HFFc6 (cell line): ENCODE data around the gene UBE2L3. TPM values are rescaled to one million over a fixed set of nuclear protein-coding genes. Genes with fewer than 3 reads are reported as not detected.
"Not testable (repeated sequence)": the region's sequence is repeated elsewhere in the genome, so short reads cannot be mapped to it uniquely, and the experiment has no call there.

Source experiments
- DNase-seq: peaks from one replicate; pipeline ENCODE4 v3.0.0-alpha.2; 2018
- H3K27ac Mint-ChIP-seq: 2 replicates; pipeline ENCODE4 v1.8.0; 2020; ENCODE audit warnings: mild to moderate bottlenecking, mixed read lengths
- H3K27me3 Mint-ChIP-seq: 2 replicates; pipeline ENCODE4 v1.8.0; 2021; ENCODE audit warnings: mild to moderate bottlenecking, moderate library complexity, mixed read lengths; ENCODE audit not compliant: insufficient read depth
- H3K36me3 Mint-ChIP-seq: 2 replicates; pipeline ENCODE4 v1.8.0; 2021; ENCODE audit warnings: low read depth, mixed read lengths
- H3K4me1 Mint-ChIP-seq: 2 replicates; pipeline ENCODE4 v1.8.0; 2020; ENCODE audit warnings: low read depth, mixed read lengths
- H3K4me3 Mint-ChIP-seq: 2 replicates; pipeline ENCODE4 v1.8.0; 2020; ENCODE audit warnings: mild to moderate bottlenecking, moderate library complexity, mixed read lengths
- H3K9me3 Mint-ChIP-seq: 2 replicates; pipeline ENCODE4 v1.8.0; 2020; ENCODE audit warnings: mild to moderate bottlenecking, mixed read lengths
- CTCF ChIP-seq: fragments of 200-600 bp; sonication (generic); IDR thresholded peaks from 2 replicates; pipeline ENCODE4 v1.5.0; 2021; ENCODE audit warnings: antibody characterized with exemption, mild to moderate bottlenecking
- total RNA-seq, 6 experiments: library from RNA; stranded (reverse); fragmentation: NEBNext Ultra II Directional; extraction: Animal tissue kit (Norgen Biotek cat#: 25700); gene quantifications; 2 replicates in 1 of 6; 3 replicates in 5 of 6; pipeline ENCODE4 v1.2.3, GENCODE V29; 2021

The UBE2L3 gene
- total RNA-seq, 6 experiments from 2014 or later, result 82.7 to 93.3 (median 88.7) TPM

GRCh38 chr22:21559345-21560125 is 8.0 kb upstream of the UBE2L3 start:
- peak; percentile 1 for DNase-seq
- not testable (repeated sequence) for H3K36me3 Mint-ChIP-seq, H3K4me3 Mint-ChIP-seq, H3K9me3 Mint-ChIP-seq, H3K27ac Mint-ChIP-seq, H3K4me1 Mint-ChIP-seq, H3K27me3 Mint-ChIP-seq

DNA sequence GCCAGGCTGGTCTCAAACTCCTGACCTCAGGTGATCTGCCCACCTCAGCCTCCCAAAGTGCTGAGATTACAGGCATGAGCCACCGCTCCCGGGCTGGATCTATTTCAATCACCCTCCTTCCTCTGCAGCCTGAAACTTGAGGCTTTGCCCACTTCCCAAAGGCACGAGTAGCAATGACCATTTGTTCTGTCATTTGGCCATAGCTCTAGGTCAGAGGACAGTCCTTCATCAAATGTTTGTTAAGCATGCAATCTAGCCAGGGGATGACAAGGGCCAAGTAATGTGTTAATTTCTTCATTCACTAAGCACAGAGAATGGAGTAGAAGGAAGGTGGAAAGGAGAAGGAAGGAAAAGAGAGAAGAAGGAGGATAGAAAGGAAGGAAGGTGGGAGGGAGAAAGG is 6.9 kb upstream of the UBE2L3 start:
- not testable (repeated sequence) for H3K4me3 Mint-ChIP-seq, H3K9me3 Mint-ChIP-seq, H3K27me3 Mint-ChIP-seq, DNase-seq, H3K27ac Mint-ChIP-seq, H3K36me3 Mint-ChIP-seq, H3K4me1 Mint-ChIP-seq

- Mint-ChIP-seq H3K36me3 (peaks cover 7% of the 10 kb centered on the region; the same call in 1 of the 2 replicates), H3K27ac (no peak overlapping the region; the same call in 1 of the 2 replicates), H3K4me1 (peaks cover 4% of the 10 kb centered on the region), H3K4me3 (no peak overlapping the region), H3K27me3 (no peaks in the 10 kb centered on the region; the same call in 1 of the 2 replicates), H3K9me3 (no peaks in the 10 kb centered on the region)
- DNase-seq, result no peak
- TF ChIP-seq CTCF, result no peak
These were observed 3.6 kb upstream of the UBE2L3 start for GRCh38 chr22:21563912-21564311.

- no peak overlapping the region; the same call in 1 of the 2 replicates for H3K27ac Mint-ChIP-seq
- DNase-seq, result no peak
- no peak overlapping the region for H3K4me3 Mint-ChIP-seq
- H3K36me3 Mint-ChIP-seq, result peaks cover 11% of the 10 kb centered on the region; the same call in 1 of the 2 replicates
- H3K9me3 Mint-ChIP-seq, result no peaks in the 10 kb centered on the region
- peaks cover 9% of the 10 kb centered on the region for H3K4me1 Mint-ChIP-seq
- no peak for TF ChIP-seq CTCF
- H3K27me3 Mint-ChIP-seq, result no peaks in the 10 kb centered on the region; the same call in 1 of the 2 replicates
These were observed 3.1 kb upstream of the UBE2L3 start for GRCh38 chr22:21564411-21564810.

- H3K4me1 Mint-ChIP-seq, result peaks cover 46% of the 10 kb centered on the region
- TF ChIP-seq CTCF, result no peak
- H3K4me3 Mint-ChIP-seq, result peak overlapping the region; percentile 97
- H3K27ac Mint-ChIP-seq, result peak overlapping the region; percentile 96
- H3K36me3 Mint-ChIP-seq, result peaks cover 30% of the 10 kb centered on the region
- DNase-seq, result no peak
- peaks cover 1% of the 10 kb centered on the region; the same call in 1 of the 2 replicates for H3K27me3 Mint-ChIP-seq
- no peaks in the 10 kb centered on the region for H3K9me3 Mint-ChIP-seq
These were observed 997 bp downstream of the UBE2L3 start for GRCh38 chr22:21568347-21569075.

DNA sequence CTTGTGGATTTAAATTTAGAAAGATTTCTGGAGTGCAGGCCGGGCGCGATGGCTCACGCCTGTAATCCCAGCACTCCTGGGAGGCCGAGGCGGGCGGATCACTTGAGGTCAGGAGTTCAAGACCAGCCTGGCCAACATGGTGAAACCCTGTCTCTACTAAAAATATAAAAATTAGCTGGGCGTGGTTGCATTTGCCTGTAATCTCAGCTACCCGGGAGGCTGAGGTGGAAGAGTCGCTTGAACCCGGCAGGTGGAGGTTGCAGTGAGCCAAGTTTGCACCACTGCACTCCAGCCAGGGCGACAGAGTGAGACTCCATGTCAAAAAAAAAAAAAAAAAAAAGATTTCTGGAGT is 1.5 kb downstream of the UBE2L3 start:
- H3K9me3 Mint-ChIP-seq, DNase-seq, H3K27me3 Mint-ChIP-seq: not testable (repeated sequence)
- peak overlapping the region; percentile 97 for H3K4me3 Mint-ChIP-seq
- H3K36me3 Mint-ChIP-seq, result peaks cover 30% of the 10 kb centered on the region
- peaks cover 50% of the 10 kb centered on the region for H3K4me1 Mint-ChIP-seq
- H3K27ac Mint-ChIP-seq, result peak overlapping the region; percentile 96
